GM12878 (cell line): Measurements from ENCODE around the gene PARD6B. TPM values are rescaled to one million over a fixed set of nuclear protein-coding genes. Genes with fewer than 3 reads are reported as not detected.

Experiments
- ATAC-seq: fragments of 200-7000 bp; cut with Tn5 transposase; 3 replicates; pipeline ENCODE4 v1.9.1; 2020; ENCODE audit warnings: mild to moderate bottlenecking, moderate library complexity
- BruUV-seq: library from RNA; stranded (reverse); fragments of 400-500 nt; replicated peaks from 2 replicates; lab custom pipeline; 2021; lab: Mats Ljungman, UMichigan
- CTCF ChIA-PET: fragments of 300-600 bp; sonication (Branson Sonifier 250); formaldehyde crosslinking; extraction: SDS; loops from one replicate; lab custom pipeline; 2021; ENCODE audit warnings: inconsistent platforms; lab: Yijun Ruan, JAX
- POLR2A ChIA-PET: fragments of 350-600 bp; formaldehyde crosslinking; extraction: SDS; loops from one replicate; lab custom pipeline; 2021; ENCODE audit warnings: inconsistent platforms; lab: Charles Lee
- RAD21 ChIA-PET: fragments of 300-600 bp; sonication (Branson Sonifier 250); formaldehyde crosslinking; loops from one replicate; lab custom pipeline; 2023; ENCODE audit warnings: antibody characterized with exemption; ENCODE audit not compliant: unreplicated experiment; lab: Charles Lee
- SMC1A ChIA-PET: fragments of 300-600 bp; sonication (Branson Sonifier 250); formaldehyde crosslinking; loops from one replicate; lab custom pipeline; 2023; ENCODE audit not compliant: unreplicated experiment, uncharacterized antibody; lab: Charles Lee
- DNase-seq: peaks from one replicate; pipeline ENCODE4 v3.0.0-alpha.2; 2011; ENCODE audit warnings: low read depth, low spot score
- FAIRE-seq: peaks from 3 replicates; lab custom pipeline; 2011; peaks lifted over from hg19 to GRCh38; lab: Jason Lieb, UNC
- H2AFZ ChIP-seq: 2 replicates; pipeline ENCODE4 v1.6.0; 2011; ENCODE audit warnings: low read depth, low read length, control low read depth; ENCODE audit not compliant: control insufficient read depth
- H3K27ac ChIP-seq: 2 replicates; pipeline ENCODE4 v1.5.1; 2011; ENCODE audit warnings: control low read depth; ENCODE audit not compliant: control insufficient read depth, insufficient read depth
- H3K27me3 ChIP-seq, 2 experiments: replicated peaks in 1 of 2; 2 replicates each; pipeline versions ENCODE4 v1.6.0 to v1.6.1; 2011; ENCODE audit warnings: low read length in 1 of 2; ENCODE audit not compliant: control insufficient read depth in 2 of 2, insufficient read depth in 2 of 2
- H3K36me3 ChIP-seq, 2 experiments: 2 replicates each; pipeline ENCODE4 v1.5.1; 2011; ENCODE audit warnings: low read length in 1 of 2; ENCODE audit not compliant: control insufficient read depth in 2 of 2, insufficient read depth in 2 of 2
- H3K4me1 ChIP-seq: 2 replicates; pipeline ENCODE4 v1.6.1; 2011; ENCODE audit warnings: mild to moderate bottlenecking, low read length, moderate library complexity, mixed read lengths; ENCODE audit not compliant: control insufficient read depth, insufficient read depth
- H3K4me2 ChIP-seq: 2 replicates; pipeline ENCODE4 v1.6.0; 2011; ENCODE audit warnings: control low read depth; ENCODE audit not compliant: control insufficient read depth, insufficient read depth
- H3K4me3 ChIP-seq: fragments of 200-600 bp; sonication (generic); 2 replicates; pipeline ENCODE4 v1.5.1; 2016
- H3K79me2 ChIP-seq: 2 replicates; pipeline ENCODE4 v1.6.0; 2011; ENCODE audit warnings: low read length; ENCODE audit not compliant: control insufficient read depth, insufficient read depth
- H3K9ac ChIP-seq: 2 replicates; pipeline ENCODE4 v1.8.0; 2011; ENCODE audit warnings: low read length, control low read depth, mixed read lengths; ENCODE audit not compliant: control insufficient read depth, insufficient read depth
- H3K9me3 ChIP-seq: replicated peaks from 3 replicates; pipeline ENCODE4 v1.5.1; 2011; ENCODE audit warnings: mild to moderate bottlenecking, low read length; ENCODE audit not compliant: control insufficient read depth, insufficient read depth
- H4K20me1 ChIP-seq: 2 replicates; pipeline ENCODE4 v1.6.0; 2011; ENCODE audit not compliant: control insufficient read depth, insufficient read depth
- ETV6 ChIP-seq, 2 experiments: fragments of 450-650 bp in 1 of 2; IDR thresholded peaks in 1 of 2; conservative IDR thresholded peaks in 1 of 2; 2 replicates each; pipeline ENCODE4 v1.6.1; 2014; ENCODE audit warnings: antibody characterized with exemption in 1 of 2, borderline replicate concordance in 1 of 2, low read depth in 1 of 2, mild to moderate bottlenecking in 1 of 2, moderate library complexity in 1 of 2
- FOXK2 ChIP-seq: fragments of 450-650 bp; IDR thresholded peaks from 2 replicates; pipeline ENCODE4 v1.6.1; 2017; ENCODE audit warnings: mild to moderate bottlenecking, moderate library complexity
- NFXL1 ChIP-seq: fragments of 450-650 bp; IDR thresholded peaks from 2 replicates; pipeline ENCODE4 v1.6.1; 2017; ENCODE audit warnings: antibody characterized with exemption, mild to moderate bottlenecking, borderline replicate concordance
- WGBS: methylation state at CpG from one replicate; pipeline ENCODE4 v1.1.6; 2016; ENCODE audit warnings: low lambda C conversion rate; ENCODE audit not compliant: insufficient replicate concordance, insufficient coverage; ENCODE audit errors: missing lambda C conversion rate; 5-methylcytosine and 5-hydroxymethylcytosine counted together
- in situ Hi-C: fragments of 300-500 bp; cut with MboI; formaldehyde crosslinking; loops from 9 replicates; pipeline ENCODE4 v1.14.3; 2018; ENCODE audit warnings: mixed read lengths
- intact Hi-C: fragments of 100-400 bp; cut with micrococcal nuclease; formaldehyde crosslinking; loops from one replicate; pipeline ENCODE4 v1.14.2; 2022; ENCODE audit not compliant: unreplicated experiment
- polyA plus RNA-seq, 11 experiments: library from polyadenylated mRNA; depleted of rRNA in 4 of 11; unstranded in 6 of 11; stranded (reverse) in 5 of 11; fragments of >200 nt; fragmentation: Nextera tagmentation in 4 of 11; fragmentation: Illumina TruSeq in 1 of 11; extraction: Ambion mirVana in 4 of 11; extraction: Trizol in 1 of 11; gene quantifications; 1 replicate in 1 of 11; 2 replicates in 10 of 11; pipeline versions ENCODE4 v1.2.1 to v1.2.3, GENCODE V29; 2011 to 2016; ENCODE audit warnings: inconsistent platforms in 2 of 11, missing spikeins in 2 of 11, low read depth in 1 of 11
- total RNA-seq, 4 experiments: library from RNA; depleted of rRNA in 3 of 4; stranded (reverse); fragments of >200 nt in 3 of 4; fragmentation: Illumina TruSeq in 1 of 4; extraction: Trizol in 1 of 4; gene quantifications; 2 replicates each; pipeline versions ENCODE4 v1.2.1 to v1.2.3, GENCODE V29; 2013 to 2021
- TF ChIP-seq, protein P1 (sequence below): IDR thresholded peaks from 2 replicates; pipeline ENCODE4 v1.6.1; 2011; ENCODE audit warnings: low read depth, mild to moderate bottlenecking, low read length, moderate library complexity, borderline replicate concordance; ENCODE audit errors: extremely low read depth

Gene PARD6B
- total and polyA plus RNA-seq, 10 of the 15 experiments (the other 5 are each of a cell fraction or from before 2014, with no cell fraction given): 0.57 to 4.7 (median 2.0) TPM

DNA sequence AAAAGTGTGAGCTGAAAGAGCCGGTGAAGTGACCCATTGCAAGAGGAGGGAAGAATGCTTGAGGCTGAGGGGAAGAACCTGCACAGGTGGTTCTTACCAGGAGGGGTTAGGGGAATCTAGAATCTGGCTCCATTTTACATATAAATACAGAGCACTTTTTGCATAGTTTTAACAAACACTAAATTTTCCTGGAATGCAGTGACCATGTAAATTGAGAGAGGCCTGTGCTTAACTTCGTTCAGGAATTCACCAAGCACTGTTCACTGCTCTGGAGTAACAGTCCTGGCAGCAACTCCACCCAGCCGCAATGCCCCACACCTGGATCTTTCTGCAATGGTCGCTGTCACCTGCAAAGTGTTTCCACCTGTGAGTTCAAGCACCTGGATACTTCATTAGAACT lies 26.9 kb upstream of the PARD6B start:
- Histone ChIP-seq H3K27ac (no peak overlapping the region), H3K4me1 (no peaks in the 10 kb centered on the region), H3K4me2 (no peak overlapping the region), H3K27me3 (peaks cover 0 to 4% of the 10 kb centered on the region in 2 experiments; a peak in 2 of 4 replicates), H3K9me3 (no peaks in the 10 kb centered on the region), H4K20me1 (no peaks in the 10 kb centered on the region), H3K79me2 (no peaks in the 10 kb centered on the region), H3K36me3 (no peaks in the 10 kb centered on the region), H3K9ac (no peak overlapping the region), H3K4me3 (no peak overlapping the region), H2AFZ (no peak overlapping the region)
- ChIA-PET RAD21 (no interaction called here), POLR2A (no interaction called here), CTCF (no interaction called here), SMC1A (no interaction called here)
- TF ChIP-seq, protein P1, sequence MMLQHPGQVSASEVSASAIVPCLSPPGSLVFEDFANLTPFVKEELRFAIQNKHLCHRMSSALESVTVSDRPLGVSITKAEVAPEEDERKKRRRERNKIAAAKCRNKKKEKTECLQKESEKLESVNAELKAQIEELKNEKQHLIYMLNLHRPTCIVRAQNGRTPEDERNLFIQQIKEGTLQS: no peak
- TF ChIP-seq NFXL1: peak; percentile 67; the same call in 1 of the 2 replicates
- no TSS peak for BruUV-seq
- intact Hi-C loops (no loop called here), in situ Hi-C loops (no loop called here)
- no peak for FAIRE-seq
- no peak for DNase-seq
- ATAC-seq: no peak
- 23% methylated on average over 4 of the region's 4 CpGs for WGBS

DNA sequence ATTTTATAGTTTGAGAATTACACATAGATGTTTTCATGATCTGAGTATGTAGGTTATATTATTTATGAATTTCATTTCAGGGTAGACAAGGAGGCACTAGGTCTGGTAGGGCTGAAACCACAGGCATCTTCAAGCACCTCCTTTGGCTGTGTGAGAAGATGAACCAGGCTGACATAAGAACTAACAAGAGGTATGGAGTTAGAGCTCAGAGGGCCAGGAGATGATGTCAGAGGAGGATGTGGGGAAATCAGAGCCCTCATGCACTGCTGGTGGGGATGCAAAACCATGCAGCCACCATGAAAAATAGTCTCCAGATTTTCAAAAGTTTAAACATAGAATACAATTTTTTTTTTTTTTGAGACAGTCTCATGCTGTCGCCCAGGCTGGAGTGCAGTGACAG lies 26.4 kb upstream of the PARD6B start:
- H3K4me2 ChIP-seq: no peak overlapping the region
- no peaks in the 10 kb centered on the region for H3K9me3 ChIP-seq
- no peaks in the 10 kb centered on the region for H3K4me1 ChIP-seq
- no peak for DNase-seq
- no peak overlapping the region for H2AFZ ChIP-seq
- H3K9ac ChIP-seq: no peak overlapping the region
- 9% methylated on average over 1 of the region's 1 CpG for WGBS
- CTCF ChIA-PET: no interaction called here
- BruUV-seq: no TSS peak
- in situ Hi-C loops (no loop called here), intact Hi-C loops (no loop called here)
- no peaks in the 10 kb centered on the region for H3K36me3 ChIP-seq
- RAD21 ChIA-PET: no interaction called here
- no peak for ATAC-seq
- H4K20me1 ChIP-seq: no peaks in the 10 kb centered on the region
- SMC1A ChIA-PET: no interaction called here
- no peaks in the 10 kb centered on the region for H3K79me2 ChIP-seq
- H3K27ac ChIP-seq: no peak overlapping the region
- POLR2A ChIA-PET: no interaction called here
- FAIRE-seq: no peak
- no peak overlapping the region for H3K4me3 ChIP-seq
- TF ChIP-seq FOXK2 (no peak), ETV6 (conservative IDR thresholded peaks at IDR 0.05 in 1 of 2, IDR thresholded peaks at IDR 0.05 in 1 of 2; ENCODE audit: borderline replicate concordance in 1 of 2, low read depth in 1 of 2) (peak in 1 of 2 experiments; percentile 80; a peak in 2 of 4 replicates)
- TF ChIP-seq, all 136 proteins: peak for 1
- H3K27me3 ChIP-seq: peaks cover 0 to 4% of the 10 kb centered on the region in 2 experiments; a peak in 2 of 4 replicates
